H1 (cell line): ENCODE data around the gene MARCKS. TPM values are rescaled to one million over a fixed set of nuclear protein-coding genes. Genes with fewer than 3 reads are reported as not detected.

ENCODE experiments used
- CTCF ChIA-PET: fragments of 300-600 bp; sonication (Branson Sonifier 250); formaldehyde crosslinking; loops from one replicate; lab custom pipeline; 2021; ENCODE audit not compliant: partially characterized antibody; lab: Charles Lee
- POLR2A ChIA-PET: fragments of 300-600 bp; sonication (Branson Sonifier 250); formaldehyde crosslinking; loops from one replicate; lab custom pipeline; 2021; ENCODE audit warnings: inconsistent platforms; ENCODE audit not compliant: partially characterized antibody; lab: Charles Lee
- DNase-seq, 2 experiments: peaks; one replicate each; pipeline versions ENCODE4 v3.0.0 to v3.0.0-alpha.2; 2010 to 2022; ENCODE audit warnings: low spot score in 2 of 2, low read depth in 1 of 2, mixed read lengths in 1 of 2
- FAIRE-seq: peaks from 2 replicates; lab custom pipeline; 2011; peaks lifted over from hg19 to GRCh38; lab: Jason Lieb, UNC
- H2AFZ ChIP-seq: 2 replicates; pipeline ENCODE4 v1.8.1; 2012; ENCODE audit warnings: low read length, inconsistent platforms
- H2AK5ac ChIP-seq: 2 replicates; pipeline ENCODE4 v1.6.1; 2013; ENCODE audit warnings: low read depth, low read length
- H2BK120ac ChIP-seq: replicated peaks from 2 replicates; pipeline ENCODE3; 2013; ENCODE audit warnings: low read depth, low read length, inconsistent platforms
- H2BK12ac ChIP-seq: 2 replicates; pipeline ENCODE4 v1.6.1; 2013; ENCODE audit warnings: low read depth, low read length
- H2BK15ac ChIP-seq: 2 replicates; pipeline ENCODE4 v1.6.1; 2013; ENCODE audit warnings: low read length
- H2BK20ac ChIP-seq: 2 replicates; pipeline ENCODE4 v1.6.1; 2013; ENCODE audit warnings: low read length
- H2BK5ac ChIP-seq: 2 replicates; pipeline ENCODE4 v1.6.1; 2013; ENCODE audit warnings: low read depth, low read length
- H3K14ac ChIP-seq: 2 replicates; pipeline ENCODE4 v1.6.1; 2013; ENCODE audit warnings: inconsistent platforms; ENCODE audit not compliant: insufficient read length
- H3K18ac ChIP-seq: 2 replicates; pipeline ENCODE4 v1.6.1; 2013; ENCODE audit warnings: low read length; ENCODE audit errors: extremely low read depth
- H3K23ac ChIP-seq: 2 replicates; pipeline ENCODE4 v1.6.1; 2013; ENCODE audit warnings: inconsistent platforms; ENCODE audit not compliant: insufficient read length
- H3K23me2 ChIP-seq: 2 replicates; pipeline ENCODE4 v1.6.1; 2013; ENCODE audit warnings: low read depth, low read length
- H3K27ac ChIP-seq: 2 replicates; pipeline ENCODE4 v1.6.1; 2011; ENCODE audit warnings: low read depth, low read length, inconsistent platforms
- H3K27me3 ChIP-seq, 4 experiments: replicated peaks in 1 of 4; 1 replicate in 1 of 4; 2 replicates in 3 of 4; pipeline versions ENCODE4 v1.6.1 to v1.8.1; 2011 to 2013; ENCODE audit warnings: low read length in 3 of 4, mild to moderate bottlenecking in 3 of 4, inconsistent platforms in 2 of 4, mixed read lengths in 2 of 4, moderate library complexity in 1 of 4; ENCODE audit not compliant: control insufficient read depth in 3 of 4, insufficient read depth in 3 of 4; ENCODE audit errors: extremely low read depth in 1 of 4
- H3K36me3 ChIP-seq, 4 experiments: 2 replicates each; pipeline versions ENCODE4 v1.6.1 to v1.8.1; 2011 to 2013; ENCODE audit warnings: mild to moderate bottlenecking in 4 of 4, low read length in 3 of 4, moderate library complexity in 2 of 4, control low read depth in 1 of 4, inconsistent platforms in 1 of 4; ENCODE audit not compliant: insufficient read depth in 4 of 4, control insufficient read depth in 2 of 4
- H3K4ac ChIP-seq: replicated peaks from 2 replicates; pipeline ENCODE3; 2013; ENCODE audit warnings: low read length, low read depth, mixed read lengths, inconsistent platforms; ENCODE audit not compliant: insufficient read length
- H3K4me1 ChIP-seq, 4 experiments: replicated peaks in 1 of 4; 1 replicate in 1 of 4; 2 replicates in 3 of 4; pipeline versions ENCODE4 v1.6.1 to v1.8.1; 2011 to 2013; ENCODE audit warnings: low read length in 3 of 4, inconsistent platforms in 2 of 4, mixed read lengths in 1 of 4; ENCODE audit not compliant: insufficient read depth in 4 of 4, control insufficient read depth in 3 of 4
- H3K4me2 ChIP-seq, 2 experiments: 2 replicates each; pipeline versions ENCODE4 v1.6.1 to v1.8.1; 2011 to 2013; ENCODE audit warnings: low read depth in 2 of 2, low read length in 2 of 2, control low read depth in 1 of 2, inconsistent platforms in 1 of 2, mild to moderate bottlenecking in 1 of 2; ENCODE audit not compliant: insufficient read depth in 1 of 2
- H3K4me3 ChIP-seq, 4 experiments: fragments of 200-600, 300-600 bp in 1 of 4; sonication (generic), shearing (Covaris generic), sonication (Bioruptor Twin) in 1 of 4; 2 replicates each; pipeline versions ENCODE4 v1.5.1 to v1.8.1; 2011 to 2016; ENCODE audit warnings: low read length in 4 of 4, low read depth in 3 of 4, control low read depth in 2 of 4, inconsistent platforms in 2 of 4, mild to moderate bottlenecking in 2 of 4, mixed read lengths in 1 of 4, moderate library complexity in 1 of 4; ENCODE audit not compliant: insufficient read depth in 2 of 4; ENCODE audit errors: extremely low read depth in 1 of 4
- H3K56ac ChIP-seq: replicated peaks from 2 replicates; pipeline ENCODE3; 2013; ENCODE audit warnings: low read depth, mild to moderate bottlenecking, mixed read lengths, low read length, inconsistent platforms; ENCODE audit not compliant: insufficient read length
- H3K79me1 ChIP-seq: 2 replicates; pipeline ENCODE4 v1.6.1; 2013; ENCODE audit warnings: low read depth, low read length, control low read depth
- H3K79me2 ChIP-seq, 2 experiments: 2 replicates each; pipeline versions ENCODE4 v1.6.1 to v1.8.1; 2012 to 2013; ENCODE audit warnings: low read length in 2 of 2, mild to moderate bottlenecking in 2 of 2, inconsistent platforms in 1 of 2; ENCODE audit not compliant: insufficient read depth in 2 of 2, control insufficient read depth in 1 of 2
- H3K9ac ChIP-seq, 4 experiments: replicated peaks in 1 of 4; 1 replicate in 1 of 4; 2 replicates in 3 of 4; pipeline versions ENCODE4 v1.6.1 to v1.8.1; 2011 to 2013; ENCODE audit warnings: low read depth in 3 of 4, low read length in 3 of 4, control low read depth in 2 of 4, mild to moderate bottlenecking in 2 of 4, moderate library complexity in 2 of 4, inconsistent platforms in 1 of 4; ENCODE audit errors: extremely low read depth in 1 of 4
- H3K9me3 ChIP-seq, 2 experiments: 2 replicates each; pipeline versions ENCODE4 v1.6.1 to v1.8.1; 2012 to 2013; ENCODE audit warnings: mild to moderate bottlenecking in 2 of 2, moderate library complexity in 2 of 2, control low read depth in 1 of 2, inconsistent platforms in 1 of 2, low read depth in 1 of 2, low read length in 1 of 2, mixed read lengths in 1 of 2; ENCODE audit not compliant: insufficient read depth in 2 of 2
- H4K20me1 ChIP-seq, 2 experiments: replicated peaks in 1 of 2; 2 replicates each; pipeline versions ENCODE3 to v1.8.1; 2011 to 2013; ENCODE audit warnings: inconsistent platforms in 2 of 2, low read length in 2 of 2, mild to moderate bottlenecking in 1 of 2; ENCODE audit not compliant: insufficient read depth in 2 of 2, control insufficient read depth in 1 of 2
- H4K5ac ChIP-seq: 2 replicates; pipeline ENCODE4 v1.6.1; 2013; ENCODE audit warnings: low read length, low read depth, mixed read lengths, inconsistent platforms; ENCODE audit not compliant: insufficient read length
- H4K8ac ChIP-seq: 2 replicates; pipeline ENCODE4 v1.8.0; 2013; ENCODE audit warnings: mild to moderate bottlenecking, moderate library complexity, low read length, inconsistent platforms; ENCODE audit not compliant: insufficient read depth; ENCODE audit errors: extremely low read depth
- H4K91ac ChIP-seq: replicated peaks from 2 replicates; pipeline ENCODE3; 2013; ENCODE audit warnings: low read length, mixed read lengths, inconsistent platforms; ENCODE audit not compliant: insufficient read length
- JUN ChIP-seq: IDR thresholded peaks from 2 replicates; pipeline ENCODE4 v1.6.1; 2011; ENCODE audit warnings: low read depth, mild to moderate bottlenecking, improper control_type of control experiment, low read length
- KDM5A ChIP-seq: fragments of 200-600 bp; IDR thresholded peaks from 2 replicates; pipeline ENCODE4 v1.7.1; 2012; ENCODE audit warnings: mild to moderate bottlenecking, low read length, inconsistent platforms, mixed read lengths
- POLR2AphosphoS5 ChIP-seq: IDR thresholded peaks from 2 replicates; pipeline ENCODE4 v1.6.1; 2011; ENCODE audit warnings: low read depth, low read length
- RAD21 ChIP-seq, 2 experiments: IDR thresholded peaks in 1 of 2; conservative IDR thresholded peaks in 1 of 2; 2 replicates each; pipeline ENCODE4 v1.6.1; 2011; ENCODE audit warnings: low read depth in 2 of 2, low read length in 2 of 2, improper control_type of control experiment in 1 of 2, inconsistent platforms in 1 of 2, mild to moderate bottlenecking in 1 of 2, moderate library complexity in 1 of 2
- RNF2 ChIP-seq: fragments of 200-900, 300-1000 bp; sonication (generic); IDR thresholded peaks from 2 replicates; pipeline ENCODE4 v1.7.1; 2016; ENCODE audit warnings: borderline replicate concordance, low read depth, mild to moderate bottlenecking, antibody characterized with exemption, low read length; ENCODE audit not compliant: poor library complexity, severe bottlenecking; ENCODE audit errors: missing control alignments
- SP4 ChIP-seq: IDR thresholded peaks from 2 replicates; pipeline ENCODE4 v1.6.1; 2012; ENCODE audit warnings: low read length, inconsistent platforms
- TAF1 ChIP-seq: IDR thresholded peaks from 2 replicates; pipeline ENCODE4 v1.6.1; 2011; ENCODE audit warnings: mild to moderate bottlenecking, low read depth, low read length
- ZNF274 ChIP-seq: IDR thresholded peaks from 2 replicates; pipeline ENCODE4 v1.7.0; 2012; ENCODE audit warnings: low read length, borderline replicate concordance; ENCODE audit errors: extremely low read depth
- WGBS, 2 experiments: shearing (Covaris generic) in 1 of 2; methylation state at CpG; one replicate each; pipeline versions ENCODE4 v1.1.6 to v1.1.7; 2013 to 2015; ENCODE audit warnings: low lambda C conversion rate in 2 of 2, mixed read lengths in 2 of 2, inconsistent platforms in 1 of 2, low coverage in 1 of 2, missing lambda C conversion rate in 1 of 2; ENCODE audit not compliant: insufficient replicate concordance in 2 of 2, insufficient coverage in 1 of 2, insufficient read length in 1 of 2; ENCODE audit errors: extremely low coverage in 1 of 2, missing lambda C conversion rate in 1 of 2; 5-methylcytosine and 5-hydroxymethylcytosine counted together
- polyA plus RNA-seq, 7 experiments: library from polyadenylated mRNA; depleted of rRNA in 3 of 7; stranded (reverse) in 5 of 7; unstranded in 2 of 7; fragments of >200 nt in 5 of 7; fragments of 200-250 nt in 2 of 7; gene quantifications; 1 replicate in 5 of 7; 2 replicates in 1 of 7; 4 replicates in 1 of 7; pipeline versions ENCODE4 v1.2.1 to v1.2.3, GENCODE V29; 2011 to 2013; ENCODE audit warnings: missing spikeins in 2 of 7, mixed read lengths in 2 of 7
- total RNA-seq: library from RNA; stranded (reverse); fragmentation: NEBNext Ultra II Directional; extraction: Animal tissue kit (Norgen Biotek cat#: 25700); gene quantifications from 2 replicates; pipeline ENCODE4 v1.2.1, GENCODE V29; 2021
- TF ChIP-seq, protein P1 (sequence below): IDR thresholded peaks from 2 replicates; pipeline ENCODE4 v1.6.1; 2011; ENCODE audit warnings: low read length, improper control_type of control experiment

The MARCKS gene
- total and polyA plus RNA-seq, 2 of the 8 experiments (the other 6 are each of a cell fraction or from before 2014, with no cell fraction given): 26.6 to 111 TPM

DNA sequence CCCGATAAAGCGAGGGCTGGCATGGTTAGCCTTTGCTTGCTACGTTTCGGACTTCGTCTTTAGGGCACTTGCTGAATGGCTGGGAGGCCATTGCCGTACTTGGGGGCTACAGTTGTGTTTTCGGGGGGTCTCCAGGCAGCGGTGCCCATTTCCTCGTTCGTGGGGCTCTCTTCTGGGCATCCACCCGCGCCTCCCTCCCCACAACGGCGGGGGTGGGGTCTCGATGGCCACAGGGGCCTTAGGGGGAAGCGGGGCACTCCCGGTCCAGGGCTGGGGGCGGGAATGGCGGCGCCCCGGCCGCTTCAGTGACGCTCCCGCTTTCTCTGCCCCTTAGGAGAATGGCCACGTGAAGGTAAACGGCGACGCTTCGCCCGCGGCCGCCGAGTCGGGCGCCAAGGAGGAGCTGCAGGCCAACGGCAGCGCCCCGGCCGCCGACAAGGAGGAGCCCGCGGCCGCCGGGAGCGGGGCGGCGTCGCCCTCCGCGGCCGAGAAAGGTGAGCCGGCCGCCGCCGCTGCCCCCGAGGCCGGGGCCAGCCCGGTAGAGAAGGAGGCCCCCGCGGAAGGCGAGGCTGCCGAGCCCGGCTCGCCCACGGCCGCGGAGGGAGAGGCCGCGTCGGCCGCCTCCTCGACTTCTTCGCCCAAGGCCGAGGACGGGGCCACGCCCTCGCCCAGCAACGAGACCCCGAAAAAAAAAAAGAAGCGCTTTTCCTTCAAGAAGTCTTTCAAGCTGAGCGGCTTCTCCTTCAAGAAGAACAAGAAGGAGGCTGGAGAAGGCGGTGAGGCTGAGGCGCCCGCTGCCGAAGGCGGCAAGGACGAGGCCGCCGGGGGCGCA lies 2.4 kb downstream of the MARCKS start:
- Histone ChIP-seq H2BK15ac (no peak overlapping the region), H3K79me1 (no peaks in the 10 kb centered on the region), H3K18ac (peak overlapping the region; percentile 89; the same call in 1 of the 2 replicates), H3K23ac (no peak overlapping the region), H3K4me1 (peaks cover 4 to 7% (median 6%) of the 10 kb centered on the region in 4 experiments; a peak in 4 of 7 replicates), H3K14ac (no peak overlapping the region), H2BK120ac (no peak overlapping the region), H2BK5ac (0 out of 2 replicates have a peak overlapping the region, but pooled peaks have one; percentile 49), H2AK5ac (no peak overlapping the region), H3K36me3 (peaks cover 0 to 16% (median 7%) of the 10 kb centered on the region in 4 experiments; a peak in 3 of 8 replicates), H2BK20ac (no peak overlapping the region), H3K4ac (no peak overlapping the region), H2AFZ (no peak overlapping the region), H3K56ac (no peak overlapping the region), H4K91ac (no peak overlapping the region), H4K5ac (no peak overlapping the region), H4K20me1 (peaks cover 3 to 5% of the 10 kb centered on the region in 2 experiments), H3K23me2 (peaks cover 22% of the 10 kb centered on the region), H3K4me3 (peak overlapping the region; percentile 50 to 99 (median 88)), H3K27me3 (peaks cover 6 to 17% (median 14%) of the 10 kb centered on the region in 4 experiments; a peak in 6 of 7 replicates), H3K9ac (peak overlapping the region; percentile 39 to 70 (median 63); a peak in 6 of 7 replicates), H3K9me3 (no peaks in the 10 kb centered on the region), H3K27ac (no peak overlapping the region), H2BK12ac (no peak overlapping the region), H3K79me2 (peaks cover 0 to 47% of the 10 kb centered on the region in 2 experiments; a peak in 2 of 4 replicates), H4K8ac (peak overlapping the region; percentile 1; the same call in 1 of the 2 replicates), H3K4me2 (peak overlapping the region; percentile 97 to 100)
- WGBS, 2 experiments: 33% methylated on average over 17 of the region's 90 CpGs; no CpG with 5 or more reads in 1 of the 2 experiments
- FAIRE-seq (no peak), DNase-seq (no peak)
- ChIA-PET CTCF (interaction anchor here (0.6 to 2.6 kb wide), 32 partner anchors 10 to 845 kb away, joined by 3 to 13 read pairs (median 3); no protein-coding TSS in a partner anchor), POLR2A (interaction anchor here (0.6 to 2.7 kb wide), 29 partner anchors 8 to 467 kb away, joined by 3 to 21 read pairs (median 3); no protein-coding TSS in a partner anchor)
- TF ChIP-seq, protein P1, sequence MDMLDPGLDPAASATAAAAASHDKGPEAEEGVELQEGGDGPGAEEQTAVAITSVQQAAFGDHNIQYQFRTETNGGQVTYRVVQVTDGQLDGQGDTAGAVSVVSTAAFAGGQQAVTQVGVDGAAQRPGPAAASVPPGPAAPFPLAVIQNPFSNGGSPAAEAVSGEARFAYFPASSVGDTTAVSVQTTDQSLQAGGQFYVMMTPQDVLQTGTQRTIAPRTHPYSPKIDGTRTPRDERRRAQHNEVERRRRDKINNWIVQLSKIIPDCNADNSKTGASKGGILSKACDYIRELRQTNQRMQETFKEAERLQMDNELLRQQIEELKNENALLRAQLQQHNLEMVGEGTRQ: no peak
- TF ChIP-seq POLR2AphosphoS5 (no peak), ZNF274 (no peak), RNF2 (no peak), SP4 (no peak), RAD21 (IDR thresholded peaks at IDR 0.05 in 1 of 2, conservative IDR thresholded peaks at IDR 0.05 in 1 of 2; ENCODE audit: low read depth in 2 of 2, low read length in 2 of 2) (peak in 1 of 2 experiments; percentile 1; a peak in 1 of 4 replicates), KDM5A (0 out of 2 replicates have a peak, but pooled peaks have one; percentile 8), TAF1 (no peak), JUN (no peak)
